ENCODE data around the gene POLR2E. TPM values are rescaled to one million over a fixed set of nuclear protein-coding genes. Genes with fewer than 3 reads are reported as not detected.

POLR2E gene
- total RNA-seq, 2 donors from 2014 or later: 155 to 248 TPM

DNA sequence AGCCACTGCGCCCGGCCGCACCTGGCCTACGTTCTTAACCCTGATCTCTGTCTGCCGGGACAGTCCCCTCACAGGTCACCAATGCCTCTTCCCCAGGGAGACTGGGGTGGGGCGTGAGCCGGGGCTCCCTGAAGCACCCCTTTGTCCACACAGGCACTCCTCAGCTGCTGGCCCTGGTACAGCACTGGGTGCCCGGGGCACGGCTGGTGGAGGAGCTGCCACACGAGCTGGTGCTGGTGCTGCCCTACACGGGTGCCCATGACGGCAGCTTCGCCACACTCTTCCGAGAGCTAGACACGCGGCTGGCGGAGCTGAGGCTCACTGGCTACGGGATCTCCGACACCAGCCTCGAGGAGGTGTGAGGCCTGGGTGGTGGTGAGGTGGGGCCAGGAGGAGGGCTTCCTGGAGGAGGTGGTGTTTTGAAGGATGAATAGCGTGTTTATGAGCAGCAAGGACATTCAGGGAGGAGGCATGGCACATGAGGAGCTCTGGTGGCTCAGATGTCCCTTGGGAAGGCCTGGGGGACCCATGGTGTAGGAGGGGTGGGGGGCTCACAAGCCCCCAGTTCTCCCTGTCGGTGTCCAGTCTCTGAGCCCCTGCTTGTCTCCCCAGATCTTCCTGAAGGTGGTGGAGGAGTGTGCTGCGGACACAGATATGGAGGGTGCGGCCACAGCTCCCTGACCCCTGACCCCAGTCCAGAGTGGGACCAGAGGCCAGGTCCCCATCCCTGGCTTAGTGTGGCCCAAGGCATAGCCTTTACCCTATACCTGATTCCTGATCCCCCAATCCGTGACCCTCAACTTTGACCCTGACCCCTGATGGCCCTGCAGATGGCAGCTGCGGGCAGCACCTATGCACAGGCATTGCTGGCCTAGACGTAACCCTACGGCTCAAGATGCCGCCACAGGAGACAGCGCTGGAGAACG is 41.7 kb downstream of the POLR2E start:
- Mint-ChIP-seq H3K36me3 (ENCODE audit: low read depth) (peaks cover 14% of the 10 kb centered on the region), H3K4me1 (peaks cover 19% of the 10 kb centered on the region), H3K27ac (peak overlapping the region; percentile 62), H3K27me3 (no peaks in the 10 kb centered on the region), H3K4me3 (no peak overlapping the region), H3K9me3 (no peaks in the 10 kb centered on the region)
- ATAC-seq (replicated peaks): no peak

DNA sequence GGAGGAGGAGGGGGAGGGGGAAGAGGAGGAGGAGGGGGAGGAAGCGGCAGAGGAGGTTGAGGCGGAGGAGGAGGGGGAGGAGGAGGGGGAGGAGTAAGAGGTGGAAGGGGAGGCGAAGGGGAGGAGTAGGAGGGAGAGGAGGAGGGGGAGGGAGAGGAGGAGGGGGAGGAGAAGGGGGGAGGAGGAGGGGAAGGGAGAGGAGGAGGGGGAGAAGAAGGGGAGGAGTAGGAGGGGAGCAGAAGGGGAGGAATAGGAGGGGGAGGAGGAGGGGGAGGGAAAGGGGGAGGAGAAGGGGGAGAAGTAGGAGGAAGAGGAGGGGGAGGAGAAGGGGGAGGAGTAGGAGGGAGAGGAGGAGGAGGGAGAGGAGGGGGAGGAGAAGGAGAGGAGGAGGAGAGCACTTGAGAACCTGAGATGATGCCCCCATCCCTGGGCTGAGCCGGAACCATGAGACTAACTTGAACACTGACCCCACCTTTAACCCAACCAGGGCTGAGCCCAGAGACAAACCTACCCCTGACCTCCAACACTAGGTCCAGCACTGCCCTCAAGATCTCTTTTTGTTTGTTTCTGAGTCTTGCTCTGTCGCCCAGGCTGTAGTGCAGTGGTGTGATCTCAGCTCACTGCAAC is 42.7 kb downstream of the POLR2E start:
- no peak overlapping the region for H3K4me3 Mint-ChIP-seq
- no peak for ATAC-seq (replicated peaks)
- peak overlapping the region; percentile 62 for H3K27ac Mint-ChIP-seq
- no peaks in the 10 kb centered on the region for H3K27me3 Mint-ChIP-seq
- H3K4me1 Mint-ChIP-seq: peaks cover 12% of the 10 kb centered on the region
- H3K36me3 Mint-ChIP-seq (ENCODE audit: low read depth): peaks cover 12% of the 10 kb centered on the region
- no peaks in the 10 kb centered on the region for H3K9me3 Mint-ChIP-seq

GRCh38 chr19:1051791-1052190 is 43.4 kb downstream of the POLR2E start:
- Mint-ChIP-seq H3K27me3 (no peaks in the 10 kb centered on the region), H3K4me3 (no peak overlapping the region), H3K4me1 (peaks cover 8% of the 10 kb centered on the region), H3K36me3 (ENCODE audit: low read depth) (peaks cover 6% of the 10 kb centered on the region), H3K27ac (peak overlapping the region; percentile 78), H3K9me3 (no peaks in the 10 kb centered on the region)
- ATAC-seq (replicated peaks): no peak

- Mint-ChIP-seq H3K9me3 (no peaks in the 10 kb centered on the region), H3K4me1 (peaks cover 4% of the 10 kb centered on the region), H3K4me3 (no peak overlapping the region), H3K27ac (peak overlapping the region; percentile 78), H3K27me3 (no peaks in the 10 kb centered on the region), H3K36me3 (ENCODE audit: low read depth) (peaks cover under 1% of the 10 kb centered on the region)
- no peak for ATAC-seq (replicated peaks)
Observed at GRCh38 chr19:1050989-1051788, 44.0 kb downstream of the POLR2E start.

- Mint-ChIP-seq H3K27ac (no peak overlapping the region), H3K36me3 (ENCODE audit: low read depth) (peaks cover 6% of the 10 kb centered on the region), H3K9me3 (no peaks in the 10 kb centered on the region), H3K4me1 (peaks cover 4% of the 10 kb centered on the region), H3K4me3 (no peak overlapping the region), H3K27me3 (no peaks in the 10 kb centered on the region)
- ATAC-seq (replicated peaks): no peak
Observed at GRCh38 chr19:1049800-1050199, 45.4 kb downstream of the POLR2E start.

DNA sequence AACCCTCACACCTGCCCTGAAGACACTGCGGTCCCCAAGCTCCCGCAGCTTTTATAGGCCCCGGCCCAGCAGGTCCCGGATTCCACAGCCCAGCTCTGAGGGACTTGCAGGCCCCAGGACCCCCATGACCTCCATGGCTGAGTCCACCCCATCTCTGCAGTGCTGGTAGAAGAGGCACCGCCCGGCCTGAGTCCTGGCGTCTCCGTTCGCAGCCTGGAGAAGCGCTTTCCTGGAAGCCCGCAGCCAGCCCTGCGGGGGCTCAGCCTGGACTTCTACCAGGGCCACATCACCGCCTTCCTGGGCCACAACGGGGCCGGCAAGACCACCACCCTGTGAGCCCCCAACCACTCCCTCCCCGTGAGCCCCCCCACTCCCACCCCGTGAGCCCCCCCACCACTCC is 46.1 kb downstream of the POLR2E start:
- H3K9me3 Mint-ChIP-seq: no peaks in the 10 kb centered on the region
- H3K4me1 Mint-ChIP-seq: peaks cover 4% of the 10 kb centered on the region
- H3K27me3 Mint-ChIP-seq: no peaks in the 10 kb centered on the region
- peaks cover 6% of the 10 kb centered on the region for H3K36me3 Mint-ChIP-seq (ENCODE audit: low read depth)
- no peak overlapping the region for H3K27ac Mint-ChIP-seq
- no peak overlapping the region for H3K4me3 Mint-ChIP-seq
- no peak for ATAC-seq (replicated peaks)

DNA sequence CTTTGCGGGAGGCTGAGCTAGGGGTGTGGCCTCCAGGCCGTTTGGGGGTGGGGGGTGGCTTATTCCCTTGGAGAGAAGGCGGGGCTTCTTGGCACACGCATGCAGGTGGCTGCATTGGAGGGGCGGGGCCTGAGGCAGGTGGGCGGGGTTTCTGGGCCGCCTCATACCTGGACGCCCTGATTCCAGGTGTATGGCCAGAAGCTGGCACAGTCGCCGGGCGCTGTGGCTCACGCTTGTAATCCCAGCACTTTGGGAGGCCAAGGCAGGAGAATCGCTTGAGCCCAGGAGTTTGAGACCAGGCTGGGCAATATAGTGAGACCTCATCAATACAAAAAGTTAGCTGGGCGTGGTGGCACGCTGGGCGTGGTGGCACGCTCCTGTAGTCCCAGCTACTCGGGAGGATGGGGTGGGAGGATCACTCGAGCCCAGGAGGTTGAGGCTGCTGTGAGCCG is 47.5 kb downstream of the POLR2E start:
- H3K9me3 Mint-ChIP-seq: no peaks in the 10 kb centered on the region
- ATAC-seq (replicated peaks): no peak
- H3K36me3 Mint-ChIP-seq (ENCODE audit: low read depth): peaks cover 6% of the 10 kb centered on the region
- peaks cover 4% of the 10 kb centered on the region for H3K4me1 Mint-ChIP-seq
- H3K4me3 Mint-ChIP-seq: no peak overlapping the region
- no peaks in the 10 kb centered on the region for H3K27me3 Mint-ChIP-seq
- no peak overlapping the region for H3K27ac Mint-ChIP-seq

GRCh38 chr19:1046836-1047695 is 48.1 kb downstream of the POLR2E start:
- H3K4me3 Mint-ChIP-seq: no peak overlapping the region
- no peak overlapping the region for H3K27ac Mint-ChIP-seq
- H3K4me1 Mint-ChIP-seq: peaks cover 4% of the 10 kb centered on the region
- peaks cover 6% of the 10 kb centered on the region for H3K36me3 Mint-ChIP-seq (ENCODE audit: low read depth)
- no peak for ATAC-seq (replicated peaks)
- no peaks in the 10 kb centered on the region for H3K27me3 Mint-ChIP-seq
- no peaks in the 10 kb centered on the region for H3K9me3 Mint-ChIP-seq

DNA sequence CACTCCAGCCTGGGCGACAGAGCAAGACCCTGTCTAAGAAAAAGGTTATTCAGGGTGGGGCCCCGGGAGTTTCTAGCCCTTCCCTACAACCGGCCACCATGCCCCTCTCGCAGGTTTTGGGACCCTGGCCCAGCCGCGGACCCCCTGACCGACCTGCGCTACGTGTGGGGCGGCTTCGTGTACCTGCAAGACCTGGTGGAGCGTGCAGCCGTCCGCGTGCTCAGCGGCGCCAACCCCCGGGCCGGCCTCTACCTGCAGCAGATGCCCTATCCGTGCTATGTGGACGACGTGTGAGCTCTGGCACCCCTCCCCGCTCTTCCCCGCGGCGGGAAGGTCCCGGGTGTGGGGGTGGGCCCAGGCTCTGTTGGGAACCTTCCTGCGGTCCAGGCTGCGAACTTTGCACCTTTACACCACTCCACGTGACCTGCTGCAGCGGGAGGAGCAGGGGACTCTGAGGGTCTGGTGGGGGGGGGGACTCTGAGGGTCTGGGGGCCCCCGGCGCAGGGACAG is 49.0 kb downstream of the POLR2E start:
- H3K27ac Mint-ChIP-seq: no peak overlapping the region
- no peak for ATAC-seq (replicated peaks)
- no peak overlapping the region for H3K4me3 Mint-ChIP-seq
- no peaks in the 10 kb centered on the region for H3K4me1 Mint-ChIP-seq
- H3K9me3 Mint-ChIP-seq: no peaks in the 10 kb centered on the region
- H3K27me3 Mint-ChIP-seq: no peaks in the 10 kb centered on the region
- peaks cover 6% of the 10 kb centered on the region for H3K36me3 Mint-ChIP-seq (ENCODE audit: low read depth)

DNA sequence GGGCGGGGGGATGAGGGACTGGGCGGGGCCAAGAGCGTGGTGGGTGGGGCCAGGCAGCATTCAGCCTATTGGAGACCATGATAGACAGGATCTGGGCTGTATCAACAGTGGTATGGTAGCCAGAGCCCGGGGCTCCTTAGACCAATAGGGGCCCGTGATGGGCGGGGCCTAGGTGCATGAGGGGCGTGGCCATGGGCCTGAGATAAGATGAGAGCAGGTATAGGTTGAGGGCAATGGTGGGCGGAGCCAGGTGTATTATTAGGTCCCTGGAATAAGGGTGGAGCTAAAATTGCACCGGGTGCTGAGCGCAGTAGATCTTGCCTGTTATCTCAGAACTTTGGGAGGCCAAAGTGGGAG is 50.0 kb downstream of the POLR2E start:
- Mint-ChIP-seq H3K27ac (no peak overlapping the region), H3K4me1 (peaks cover 4% of the 10 kb centered on the region), H3K36me3 (ENCODE audit: low read depth) (peaks cover 6% of the 10 kb centered on the region), H3K4me3 (no peak overlapping the region), H3K9me3 (no peaks in the 10 kb centered on the region), H3K27me3 (no peaks in the 10 kb centered on the region)
- peak; percentile 71 for ATAC-seq (replicated peaks)

DNA sequence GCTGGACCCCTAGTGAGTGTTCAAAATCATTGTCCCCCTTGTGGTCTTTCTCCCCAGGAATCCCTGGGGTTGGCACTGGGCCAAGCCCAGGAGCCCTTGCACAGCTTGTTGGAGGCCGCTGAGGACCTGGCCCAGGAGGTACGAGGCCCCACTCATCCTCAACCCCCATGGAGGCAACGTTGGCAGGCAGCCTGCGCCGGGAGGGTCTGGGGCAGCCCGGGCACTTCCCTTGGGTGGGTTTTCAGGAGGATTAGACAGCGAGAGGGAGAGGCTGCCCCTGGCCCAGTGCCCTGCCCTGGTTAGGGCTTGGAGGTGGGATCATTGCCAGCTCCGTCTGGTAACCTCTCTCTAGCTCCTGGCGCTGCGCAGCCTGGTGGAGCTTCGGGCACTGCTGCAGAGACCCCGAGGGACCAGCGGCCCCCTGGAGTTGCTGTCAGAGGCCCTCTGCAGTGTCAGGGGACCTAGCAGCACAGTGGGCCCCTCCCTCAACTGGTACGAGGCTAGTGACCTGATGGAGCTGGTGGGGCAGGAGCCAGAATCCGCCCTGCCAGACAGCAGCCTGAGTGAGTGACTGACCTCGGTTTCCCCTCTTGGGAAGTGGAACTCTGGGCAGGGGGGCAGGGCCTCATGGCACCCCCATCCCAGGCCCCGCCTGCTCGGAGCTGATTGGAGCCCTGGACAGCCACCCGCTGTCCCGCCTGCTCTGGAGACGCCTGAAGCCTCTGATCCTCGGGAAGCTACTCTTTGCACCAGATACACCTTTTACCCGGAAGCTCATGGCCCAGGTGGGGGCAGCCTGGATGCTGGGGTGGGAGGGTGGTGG is 52.3 kb downstream of the POLR2E start:
- ATAC-seq (replicated peaks): no peak
- no peak overlapping the region for H3K27ac Mint-ChIP-seq
- H3K36me3 Mint-ChIP-seq (ENCODE audit: low read depth): peaks cover 19% of the 10 kb centered on the region
- no peaks in the 10 kb centered on the region for H3K9me3 Mint-ChIP-seq
- H3K4me1 Mint-ChIP-seq: peaks cover 15% of the 10 kb centered on the region
- H3K4me3 Mint-ChIP-seq: no peak overlapping the region
- H3K27me3 Mint-ChIP-seq: no peaks in the 10 kb centered on the region

- H3K27me3 Mint-ChIP-seq: no peaks in the 10 kb centered on the region
- H3K27ac Mint-ChIP-seq: peak overlapping the region; percentile 82
- no peaks in the 10 kb centered on the region for H3K9me3 Mint-ChIP-seq
- ATAC-seq (replicated peaks): no peak
- H3K4me1 Mint-ChIP-seq: peaks cover 21% of the 10 kb centered on the region
- H3K4me3 Mint-ChIP-seq: peak overlapping the region; percentile 93
- H3K36me3 Mint-ChIP-seq (ENCODE audit: low read depth): peaks cover 27% of the 10 kb centered on the region
Observed at GRCh38 chr19:1041835-1042685, 53.1 kb downstream of the POLR2E start.
